ENCODE measurements around the gene CDK4. TPM values are rescaled to one million over a fixed set of nuclear protein-coding genes. Genes with fewer than 3 reads are reported as not detected.
A peak's percentile ranks its signal among the peaks of the same experiment; 100 is the strongest.
"Not testable (repeated sequence)": the region's sequence is repeated elsewhere in the genome, so short reads cannot be mapped to it uniquely, and the experiment has no call there.

The CDK4 gene
- polyA plus RNA-seq, 3 donors from 2014 or later: 68.7 to 133 (median 75.6) TPM

- H3K4me1 Mint-ChIP-seq: peaks cover 27 to 33% of the 10 kb centered on the region in 2 donors
- H3K4me3 Mint-ChIP-seq: no peak overlapping the region
- H3K27me3 Mint-ChIP-seq (ENCODE audit: low read depth in 3 of 3): peaks cover 9 to 21% (median 12%) of the 10 kb centered on the region in 3 donors
- no peak overlapping the region for H3K27ac Mint-ChIP-seq
- DNase-seq: no peak
- H3K9me3 Mint-ChIP-seq: no peaks in the 10 kb centered on the region
- H3K36me3 Mint-ChIP-seq: peaks cover 0 to 16% (median 2%) of the 10 kb centered on the region in 3 donors
These were observed 27.6 kb upstream of the CDK4 start for GRCh38 chr12:57779736-57780135.

GRCh38 chr12:57777911-57778310 lies 25.8 kb upstream of the CDK4 start:
- DNase-seq: no peak
- H3K36me3 Mint-ChIP-seq: peaks cover 0 to 16% (median 2%) of the 10 kb centered on the region in 3 donors
- H3K27me3 Mint-ChIP-seq (ENCODE audit: low read depth in 3 of 3): peaks cover 5 to 14% (median 9%) of the 10 kb centered on the region in 3 donors
- no peaks in the 10 kb centered on the region for H3K9me3 Mint-ChIP-seq
- no peak overlapping the region for H3K4me3 Mint-ChIP-seq
- H3K4me1 Mint-ChIP-seq: peaks cover 18 to 22% of the 10 kb centered on the region in 2 donors
- H3K27ac Mint-ChIP-seq: no peak overlapping the region

DNA sequence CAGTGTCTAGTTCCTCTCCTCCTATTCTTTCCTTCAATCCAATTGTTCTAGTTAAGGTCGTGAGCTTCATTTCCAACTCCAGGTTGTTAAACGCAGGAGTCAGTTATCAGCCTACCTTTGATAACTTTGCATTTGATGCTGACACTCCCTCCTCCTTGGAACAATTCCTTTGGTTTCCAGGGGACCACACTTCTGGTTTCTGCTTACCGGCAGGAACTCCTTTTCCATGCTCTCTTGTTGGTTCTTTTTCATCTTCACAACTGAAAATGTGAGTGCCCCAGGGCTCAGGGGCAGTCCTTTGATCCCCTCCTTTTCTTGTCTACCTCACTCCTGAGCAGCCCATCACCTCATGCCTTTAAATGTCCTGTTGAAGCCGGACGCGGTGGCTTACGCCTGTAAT lies 25.3 kb upstream of the CDK4 start:
- peaks cover 0 to 16% (median 2%) of the 10 kb centered on the region in 3 donors for H3K36me3 Mint-ChIP-seq
- H3K4me3 Mint-ChIP-seq: no peak overlapping the region
- peak overlapping the region in 1 of 6 donors; percentile 54 for H3K27ac Mint-ChIP-seq

DNA sequence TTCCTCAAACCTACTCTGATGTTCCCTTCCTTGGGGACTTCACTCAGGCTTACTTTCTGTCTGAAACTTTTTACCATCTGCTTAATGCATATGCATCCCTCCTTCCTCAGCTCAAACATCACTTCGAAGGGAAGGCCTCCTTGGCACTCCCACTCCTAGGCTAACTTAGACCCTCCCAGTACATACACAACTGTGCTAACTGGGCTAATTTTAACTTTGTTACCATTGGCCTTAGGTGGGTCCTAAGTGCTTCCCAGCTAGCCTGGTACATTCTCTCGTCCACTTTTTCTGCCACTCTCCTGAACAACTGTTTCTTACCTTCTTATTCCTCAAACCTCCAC lies 24.1 kb upstream of the CDK4 start:
- H3K27ac Mint-ChIP-seq: peak overlapping the region in 1 of 6 donors; percentile 56
- peaks cover 0 to 16% (median 2%) of the 10 kb centered on the region in 3 donors for H3K36me3 Mint-ChIP-seq
- peaks cover 5 to 8% (median 6%) of the 10 kb centered on the region in 3 donors for H3K27me3 Mint-ChIP-seq (ENCODE audit: low read depth in 3 of 3)
- H3K4me3 Mint-ChIP-seq: peak overlapping the region in 1 of 5 donors; percentile 16
- DNase-seq: no peak
- peaks cover 11 to 17% of the 10 kb centered on the region in 2 donors for H3K4me1 Mint-ChIP-seq
- H3K9me3 Mint-ChIP-seq: no peaks in the 10 kb centered on the region

More for the DNA sequence above, 25.3 kb upstream of the CDK4 start:
- no peak for DNase-seq
- Mint-ChIP-seq H3K9me3 (no peaks in the 10 kb centered on the region), H3K27me3 (ENCODE audit: low read depth in 3 of 3) (peaks cover 0 to 8% (median 4%) of the 10 kb centered on the region in 3 donors), H3K4me1 (peaks cover 15 to 19% of the 10 kb centered on the region in 2 donors)

GRCh38 chr12:57775563-57776246 lies 23.6 kb upstream of the CDK4 start:
- Mint-ChIP-seq H3K27me3 (ENCODE audit: low read depth in 3 of 3) (peaks cover 5 to 8% (median 6%) of the 10 kb centered on the region in 3 donors), H3K4me3 (peak overlapping the region in 1 of 5 donors; percentile 7), H3K4me1 (peaks cover 11 to 17% of the 10 kb centered on the region in 2 donors), H3K27ac (peak overlapping the region in 2 of 6 donors; percentile 13 to 14), H3K9me3 (no peaks in the 10 kb centered on the region), H3K36me3 (peaks cover 0 to 16% (median 2%) of the 10 kb centered on the region in 3 donors)
- DNase-seq: no peak

DNA sequence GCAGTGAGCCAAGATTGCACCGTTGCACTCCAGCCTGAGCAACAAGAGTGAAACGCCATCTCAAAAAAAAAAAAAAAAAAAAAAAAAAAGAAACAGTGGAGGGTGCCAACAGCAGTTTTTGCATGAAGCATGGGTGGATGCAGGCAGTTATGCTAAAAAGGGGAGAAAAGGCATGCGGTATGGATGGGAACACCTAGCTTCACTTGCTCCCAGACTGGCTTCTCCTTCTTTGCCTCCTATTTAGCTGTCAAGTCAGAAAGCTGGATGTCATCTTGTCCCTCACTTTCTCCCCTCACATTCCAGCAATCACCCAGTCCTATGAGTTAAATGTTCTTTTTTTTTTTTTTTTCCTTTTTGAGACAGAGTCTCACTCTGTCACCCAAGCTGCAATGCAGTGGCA lies 22.9 kb upstream of the CDK4 start:
- H3K27me3 Mint-ChIP-seq (ENCODE audit: low read depth in 3 of 3): peaks cover 5 to 8% (median 6%) of the 10 kb centered on the region in 3 donors
- no peak for DNase-seq
- H3K36me3 Mint-ChIP-seq: peaks cover 0 to 18% (median 2%) of the 10 kb centered on the region in 3 donors
- H3K4me1 Mint-ChIP-seq: peaks cover 11 to 19% of the 10 kb centered on the region in 2 donors
- peak overlapping the region in 1 of 5 donors; percentile 18 for H3K4me3 Mint-ChIP-seq
- H3K27ac Mint-ChIP-seq: no peak overlapping the region
- H3K9me3 Mint-ChIP-seq: no peaks in the 10 kb centered on the region

DNA sequence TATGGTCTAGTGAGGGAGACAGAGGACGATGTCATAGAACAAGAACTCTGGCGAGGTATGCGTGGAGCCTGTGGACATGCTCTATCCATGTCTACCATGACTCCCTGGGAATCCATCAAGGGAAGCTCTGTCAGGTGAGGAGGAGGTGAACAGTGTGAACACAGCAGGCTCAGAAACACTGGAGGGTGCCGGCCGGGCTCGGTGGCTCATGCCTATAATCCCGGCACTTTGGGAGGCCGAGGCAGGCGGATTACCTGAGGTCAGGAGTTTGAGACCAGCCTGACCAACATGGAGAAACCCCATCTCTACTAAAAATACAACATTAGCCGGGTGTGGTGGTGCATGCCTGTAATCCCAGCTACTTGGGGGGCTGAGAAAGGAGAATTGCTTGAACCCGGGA lies 22.5 kb upstream of the CDK4 start:
- Mint-ChIP-seq H3K36me3 (peaks cover 0 to 22% (median 2%) of the 10 kb centered on the region in 3 donors), H3K4me1 (peaks cover 11 to 23% of the 10 kb centered on the region in 2 donors), H3K4me3 (peak overlapping the region in 1 of 5 donors; percentile 3)
- not testable (repeated sequence) for H3K9me3 Mint-ChIP-seq; H3K27ac Mint-ChIP-seq; DNase-seq; H3K27me3 Mint-ChIP-seq (ENCODE audit: low read depth in 3 of 3)

- H3K4me1 Mint-ChIP-seq: peaks cover 11 to 23% of the 10 kb centered on the region in 2 donors
These were observed 20.6 kb upstream of the CDK4 start, which contains the start of gene EEF1AKMT3 for GRCh38 chr12:57772429-57773322. Gene EEF1AKMT3, plus strand, starts transcription at chr12:57772614. Its CDS starts 111 bp downstream, at chr12:57772725.

DNA sequence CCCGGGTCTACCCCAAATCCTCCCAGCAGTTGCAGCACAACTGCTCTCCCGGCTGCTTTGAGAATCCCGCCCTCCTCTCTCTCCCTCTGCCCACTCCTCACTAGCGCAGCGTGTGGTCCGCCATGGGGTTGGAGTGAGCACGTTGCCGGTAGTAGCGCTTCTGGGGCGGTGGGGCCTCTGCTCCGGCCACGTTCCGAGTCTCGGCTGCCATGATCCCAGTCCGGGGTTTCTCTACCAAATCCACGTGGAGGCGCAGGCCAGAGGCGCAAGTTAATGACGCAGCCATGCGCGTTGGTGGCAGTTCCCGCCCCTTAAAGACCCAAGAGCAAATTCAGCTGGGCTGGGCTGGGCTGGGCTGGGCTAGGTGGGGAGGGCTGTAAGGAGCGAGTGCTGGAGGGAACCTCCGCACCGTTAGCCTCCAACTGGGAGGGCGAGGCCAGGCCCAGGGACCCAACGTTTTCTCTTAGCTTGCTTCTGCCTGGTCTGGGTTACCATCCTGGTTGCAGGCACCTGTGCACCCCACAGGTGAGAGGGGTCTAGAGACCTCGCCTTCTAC lies 19.8 kb upstream of the CDK4 start, which contains the start of gene METTL1:
Gene METTL1 (minus strand): TSS at position 233 of the 556 bp plus-strand sequence. CDS start 22 bp downstream, at position 211.
- Mint-ChIP-seq H3K4me3 (peak within 1 kb of the TSS; percentile 94 to 99 (median 97)), H3K27ac (peak within 1 kb of the TSS; percentile 92 to 96 (median 92)), H3K4me1 (peaks cover 11 to 23% of the 10 kb centered on the region in 2 donors), H3K9me3 (no peaks in the 10 kb centered on the region), H3K36me3 (peaks cover 6 to 12% (median 9%) of the 10 kb centered on the region in 3 donors), H3K27me3 (ENCODE audit: low read depth in 3 of 3) (peaks cover 0 to 11% (median 5%) of the 10 kb centered on the region in 3 donors)
- peak; percentile 85 to 86 (median 86) for DNase-seq

More at GRCh38 chr12:57772429-57773322, 20.6 kb upstream of the CDK4 start, which contains the start of gene EEF1AKMT3:
- Mint-ChIP-seq H3K4me3 (peak within 1 kb of the TSS; percentile 94 to 99 (median 97)), H3K9me3 (no peaks in the 10 kb centered on the region), H3K36me3 (peaks cover 6 to 16% (median 9%) of the 10 kb centered on the region in 3 donors), H3K27me3 (ENCODE audit: low read depth in 3 of 3) (peaks cover 2 to 11% (median 5%) of the 10 kb centered on the region in 3 donors), H3K27ac (peak within 1 kb of the TSS; percentile 92 to 96 (median 92))
- DNase-seq: peak in 1 of 3 donors; percentile 16

DNA sequence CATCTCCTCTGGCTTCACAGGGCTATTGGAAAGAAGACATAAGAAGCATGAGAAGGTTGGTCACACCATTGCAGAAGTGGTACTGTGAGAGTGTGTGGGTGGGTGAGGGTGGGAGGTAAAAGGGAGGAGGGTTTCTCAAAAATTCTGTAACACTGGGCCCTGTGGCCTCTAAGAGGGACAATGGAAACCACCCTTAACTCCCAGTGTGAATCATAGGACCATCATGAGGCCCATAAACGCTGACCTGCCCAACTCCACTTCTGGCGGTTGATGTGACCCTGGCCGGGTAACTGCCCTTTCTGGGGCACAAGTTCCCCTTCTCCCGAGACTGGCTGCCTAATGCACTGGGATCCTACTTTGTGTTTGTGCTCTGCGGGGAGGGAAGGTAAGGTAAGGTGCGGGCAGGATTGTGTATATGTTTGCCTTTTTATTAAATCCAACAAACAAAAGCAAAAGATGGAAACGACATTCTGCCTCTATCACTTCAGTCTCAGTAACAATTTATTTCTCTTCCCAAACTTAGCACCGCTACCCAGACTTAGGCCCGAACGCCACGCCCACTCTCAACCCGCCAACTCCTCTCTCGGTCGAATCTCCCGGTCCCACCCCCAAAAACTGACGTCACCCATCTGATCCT lies 19.2 kb upstream of the CDK4 start:
- Mint-ChIP-seq H3K4me3 (peak overlapping the region; percentile 94 to 99 (median 97)), H3K4me1 (peaks cover 17 to 29% of the 10 kb centered on the region in 2 donors), H3K27ac (peak overlapping the region; percentile 92 to 96 (median 92)), H3K27me3 (ENCODE audit: low read depth in 3 of 3) (peaks cover 4 to 12% (median 7%) of the 10 kb centered on the region in 3 donors), H3K36me3 (peaks cover 6 to 10% (median 9%) of the 10 kb centered on the region in 3 donors), H3K9me3 (no peaks in the 10 kb centered on the region)
- no peak for DNase-seq

- no peak for DNase-seq
- Mint-ChIP-seq H3K36me3 (peaks cover 6 to 9% (median 7%) of the 10 kb centered on the region in 3 donors), H3K4me1 (peaks cover 23 to 35% of the 10 kb centered on the region in 2 donors), H3K4me3 (peak overlapping the region; percentile 19 to 94 (median 40)), H3K27me3 (ENCODE audit: low read depth in 3 of 3) (peaks cover 7 to 15% (median 8%) of the 10 kb centered on the region in 3 donors), H3K9me3 (no peaks in the 10 kb centered on the region), H3K27ac (peak overlapping the region in 2 of 6 donors; percentile 6 to 21)
These were observed 18.6 kb upstream of the CDK4 start for GRCh38 chr12:57770734-57771133.

DNA sequence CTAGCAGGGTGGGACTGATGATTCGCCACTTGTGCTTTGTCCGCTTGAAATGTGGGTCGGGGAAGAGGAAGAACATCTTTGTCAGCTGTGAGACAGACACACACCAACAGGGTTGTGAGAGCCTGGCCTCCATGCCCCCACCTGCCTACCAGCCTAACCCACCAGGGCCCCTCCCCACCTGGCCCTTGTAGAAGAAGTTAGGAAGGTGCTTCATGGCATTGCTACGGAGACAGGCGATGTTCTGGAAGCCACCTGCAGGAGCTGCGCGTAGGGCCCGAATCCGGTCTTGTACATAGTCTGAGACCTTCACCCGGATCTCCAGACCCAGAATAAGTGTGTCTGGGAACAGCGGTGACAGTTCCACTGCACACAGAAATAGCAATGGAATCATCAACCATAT lies 17.5 kb upstream of the CDK4 start:
- peaks cover 34 to 46% of the 10 kb centered on the region in 2 donors for H3K4me1 Mint-ChIP-seq
- H3K4me3 Mint-ChIP-seq: peak overlapping the region in 4 of 5 donors; percentile 0 to 51 (median 48)
- peaks cover 10 to 19% (median 13%) of the 10 kb centered on the region in 3 donors for H3K27me3 Mint-ChIP-seq (ENCODE audit: low read depth in 3 of 3)
- DNase-seq: no peak
- H3K36me3 Mint-ChIP-seq: peaks cover 5 to 9% (median 6%) of the 10 kb centered on the region in 3 donors
- H3K9me3 Mint-ChIP-seq: no peaks in the 10 kb centered on the region
- H3K27ac Mint-ChIP-seq: peak overlapping the region in 1 of 6 donors; percentile 15

Data from immature natural killer cell (primary cell).